Hepatocyte (in vitro differentiated cells): ENCODE data around the gene NEDD4L. TPM values are rescaled to one million over a fixed set of nuclear protein-coding genes. Genes with fewer than 3 reads are reported as not detected.

ENCODE experiments used
- DNase-seq: peaks from one replicate; pipeline ENCODE4 v3.0.0-alpha.2; 2016; ENCODE audit warnings: low spot score
- H2AFZ ChIP-seq: fragments of 200-600 bp; sonication (generic); 2 replicates; pipeline ENCODE4 v1.6.0; 2016; ENCODE audit warnings: antibody characterized with exemption, mild to moderate bottlenecking
- H3K27ac ChIP-seq: fragments of 200-600 bp; sonication (generic); 2 replicates; pipeline ENCODE4 v1.5.1; 2016; ENCODE audit warnings: mild to moderate bottlenecking
- H3K27me3 ChIP-seq: fragments of 200-600 bp; sonication (generic); 2 replicates; pipeline ENCODE4 v1.6.1; 2016
- H3K36me3 ChIP-seq: fragments of 200-600 bp; sonication (generic); replicated peaks from 2 replicates; pipeline ENCODE4 v1.5.1; 2016; ENCODE audit warnings: low read depth; ENCODE audit not compliant: insufficient read depth
- H3K4me1 ChIP-seq: fragments of 200-600 bp; sonication (generic); 2 replicates; pipeline ENCODE4 v1.5.1; 2016; ENCODE audit warnings: mild to moderate bottlenecking, moderate library complexity; ENCODE audit not compliant: insufficient read depth
- H3K4me2 ChIP-seq: fragments of 200-600 bp; sonication (generic); 2 replicates; pipeline ENCODE4 v1.6.0; 2016
- H3K4me3 ChIP-seq: fragments of 200-600 bp; sonication (generic); 2 replicates; pipeline ENCODE4 v1.5.1; 2016; ENCODE audit warnings: mild to moderate bottlenecking
- H3K79me2 ChIP-seq: fragments of 200-600 bp; sonication (generic); 2 replicates; pipeline ENCODE4 v1.6.0; 2017; ENCODE audit warnings: mild to moderate bottlenecking
- H3K9me2 ChIP-seq: fragments of 200-600 bp; sonication (generic); replicated peaks from 2 replicates; pipeline ENCODE4 v1.6.0; 2017; ENCODE audit warnings: mild to moderate bottlenecking; ENCODE audit not compliant: insufficient read depth
- H3K9me3 ChIP-seq: fragments of 200-600 bp; sonication (generic); 2 replicates; pipeline ENCODE4 v1.5.1; 2016; ENCODE audit warnings: low read depth, mild to moderate bottlenecking
- H4K20me1 ChIP-seq: fragments of 200-600 bp; sonication (generic); 2 replicates; pipeline ENCODE4 v1.6.0; 2016; ENCODE audit warnings: mild to moderate bottlenecking; ENCODE audit not compliant: insufficient read depth, poor library complexity, severe bottlenecking
- EZH2 ChIP-seq: fragments of 200-600 bp; sonication (generic); IDR thresholded peaks from 2 replicates; pipeline ENCODE4 v1.6.1; 2016; ENCODE audit warnings: antibody characterized with exemption, mild to moderate bottlenecking, borderline replicate concordance
- EZH2phosphoT487 ChIP-seq: fragments of 200-600 bp; sonication (generic); IDR thresholded peaks from one replicate; pipeline ENCODE4 v1.6.1; 2018; ENCODE audit warnings: antibody characterized with exemption, mild to moderate bottlenecking, low read depth, moderate library complexity; ENCODE audit not compliant: unreplicated experiment, severe bottlenecking
- WGBS: methylation state at CpG from one replicate; pipeline ENCODE4 v1.1.6; 2016; ENCODE audit warnings: low lambda C conversion rate; ENCODE audit errors: missing lambda C conversion rate; 5-methylcytosine and 5-hydroxymethylcytosine counted together
- polyA plus RNA-seq: library from polyadenylated mRNA; unstranded; fragments of >200 nt; fragmentation: Nextera tagmentation; extraction: Ambion mirVana; gene quantifications from 2 replicates; pipeline ENCODE4 v1.2.1, GENCODE V29; 2016
- total RNA-seq: library from RNA; depleted of rRNA; stranded (reverse); fragments of >200 nt; gene quantifications from 2 replicates; pipeline ENCODE4 v1.2.3, GENCODE V29; 2014
- TF ChIP-seq, protein P1 (sequence below): fragments of 200-600 bp; sonication (generic); IDR thresholded peaks from 2 replicates; pipeline ENCODE4 v1.5.1; 2016; ENCODE audit warnings: antibody characterized with exemption, mild to moderate bottlenecking; ENCODE audit not compliant: poor library complexity

NEDD4L gene
- total and polyA plus RNA-seq, 2 experiments from 2014 or later, result 104 to 140 TPM

DNA sequence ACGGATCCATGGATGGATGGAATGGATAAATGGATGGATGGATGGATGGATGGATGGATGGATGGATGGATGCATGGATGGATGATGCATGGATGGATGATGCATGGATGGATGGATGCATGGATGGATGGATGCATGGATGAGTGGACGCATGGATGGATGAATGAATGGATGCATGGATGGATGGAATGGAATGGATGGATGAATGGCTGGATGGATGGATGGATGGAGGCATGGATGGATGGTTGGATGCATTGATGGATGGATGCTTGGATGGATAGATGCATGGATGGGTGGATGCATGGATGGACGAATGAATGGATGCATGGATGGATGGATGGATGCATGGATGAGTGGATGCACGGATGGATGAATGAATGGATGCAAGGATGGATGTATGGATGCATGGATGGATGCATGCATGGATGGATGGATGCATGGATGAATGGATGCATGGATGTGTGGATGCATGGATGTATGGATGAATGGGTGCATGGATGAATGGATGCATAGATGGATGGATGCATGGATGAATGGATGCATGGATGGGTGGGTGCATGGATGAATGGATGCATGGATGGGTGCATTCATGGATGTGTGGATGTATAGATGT, 375.7 kb downstream of the NEDD4L start:
- Histone ChIP-seq H4K20me1 (no peaks in the 10 kb centered on the region), H3K27me3 (no peaks in the 10 kb centered on the region), H2AFZ (no peak overlapping the region), H3K4me3 (no peak overlapping the region), H3K4me2 (no peak overlapping the region), H3K9me3 (no peaks in the 10 kb centered on the region), H3K79me2 (no peaks in the 10 kb centered on the region), H3K27ac (no peak overlapping the region), H3K9me2 (no peaks in the 10 kb centered on the region), H3K4me1 (peaks cover 11% of the 10 kb centered on the region), H3K36me3 (no peaks in the 10 kb centered on the region)
- no peak for TF ChIP-seq EZH2
- no peak for TF ChIP-seq EZH2phosphoT487
- TF ChIP-seq, protein P1, sequence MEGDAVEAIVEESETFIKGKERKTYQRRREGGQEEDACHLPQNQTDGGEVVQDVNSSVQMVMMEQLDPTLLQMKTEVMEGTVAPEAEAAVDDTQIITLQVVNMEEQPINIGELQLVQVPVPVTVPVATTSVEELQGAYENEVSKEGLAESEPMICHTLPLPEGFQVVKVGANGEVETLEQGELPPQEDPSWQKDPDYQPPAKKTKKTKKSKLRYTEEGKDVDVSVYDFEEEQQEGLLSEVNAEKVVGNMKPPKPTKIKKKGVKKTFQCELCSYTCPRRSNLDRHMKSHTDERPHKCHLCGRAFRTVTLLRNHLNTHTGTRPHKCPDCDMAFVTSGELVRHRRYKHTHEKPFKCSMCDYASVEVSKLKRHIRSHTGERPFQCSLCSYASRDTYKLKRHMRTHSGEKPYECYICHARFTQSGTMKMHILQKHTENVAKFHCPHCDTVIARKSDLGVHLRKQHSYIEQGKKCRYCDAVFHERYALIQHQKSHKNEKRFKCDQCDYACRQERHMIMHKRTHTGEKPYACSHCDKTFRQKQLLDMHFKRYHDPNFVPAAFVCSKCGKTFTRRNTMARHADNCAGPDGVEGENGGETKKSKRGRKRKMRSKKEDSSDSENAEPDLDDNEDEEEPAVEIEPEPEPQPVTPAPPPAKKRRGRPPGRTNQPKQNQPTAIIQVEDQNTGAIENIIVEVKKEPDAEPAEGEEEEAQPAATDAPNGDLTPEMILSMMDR, result no peak
- no peak for DNase-seq
- WGBS, result 91% methylated on average over 4 of the region's 4 CpGs

DNA sequence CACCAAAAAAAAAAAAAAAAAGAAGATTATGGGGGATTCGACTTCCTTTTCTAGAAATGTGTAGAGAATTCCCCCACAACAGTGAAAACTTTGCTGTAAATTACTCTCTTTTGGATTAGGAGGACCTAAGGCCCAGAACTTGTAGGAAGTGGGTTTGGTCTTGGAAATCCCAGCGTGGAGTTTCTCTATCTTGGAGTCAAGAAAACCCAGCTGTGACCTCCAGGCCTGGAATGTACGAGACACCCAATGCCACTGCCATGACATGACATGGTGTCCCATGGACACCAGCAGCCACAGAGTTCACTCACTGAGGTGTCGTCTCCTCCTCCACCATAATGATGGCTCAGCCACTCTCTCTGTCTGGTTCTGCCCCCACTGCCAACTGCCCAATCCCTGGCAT, 382.6 kb downstream of the NEDD4L start:
- H3K27me3 ChIP-seq, result no peaks in the 10 kb centered on the region
- no peaks in the 10 kb centered on the region for H3K36me3 ChIP-seq
- H3K4me3 ChIP-seq, result no peak overlapping the region
- no peak overlapping the region for H2AFZ ChIP-seq
- TF ChIP-seq, protein P1, result no peak
- TF ChIP-seq EZH2, result no peak
- no peak for TF ChIP-seq EZH2phosphoT487
- WGBS, result 97% methylated on average over 4 of the region's 4 CpGs
- no peak overlapping the region for H3K27ac ChIP-seq
- H4K20me1 ChIP-seq, result no peaks in the 10 kb centered on the region
- no peaks in the 10 kb centered on the region for H3K9me3 ChIP-seq
- no peaks in the 10 kb centered on the region for H3K4me1 ChIP-seq
- no peak overlapping the region for H3K4me2 ChIP-seq
- no peaks in the 10 kb centered on the region for H3K79me2 ChIP-seq
- H3K9me2 ChIP-seq, result no peaks in the 10 kb centered on the region
- DNase-seq, result no peak

- no peak for DNase-seq
- Histone ChIP-seq H3K27ac (no peak overlapping the region), H4K20me1 (no peaks in the 10 kb centered on the region), H3K36me3 (no peaks in the 10 kb centered on the region), H3K79me2 (no peaks in the 10 kb centered on the region), H2AFZ (no peak overlapping the region), H3K4me3 (no peak overlapping the region), H3K9me3 (no peaks in the 10 kb centered on the region), H3K4me1 (no peaks in the 10 kb centered on the region), H3K4me2 (no peak overlapping the region), H3K27me3 (no peaks in the 10 kb centered on the region), H3K9me2 (no peaks in the 10 kb centered on the region)
- 90% methylated on average over 5 of the region's 5 CpGs for WGBS
- TF ChIP-seq EZH2 (no peak), EZH2phosphoT487 (no peak)
- TF ChIP-seq, protein P1, result no peak
Measured at GRCh38 chr18:58427321-58427720, 383.3 kb downstream of the NEDD4L start.

- TF ChIP-seq EZH2phosphoT487, result no peak
- TF ChIP-seq EZH2, result no peak
Measured at GRCh38 chr18:58429442-58429841, 385.4 kb downstream of the NEDD4L start.

More at GRCh38 chr18:58429442-58429841, 385.4 kb downstream of the NEDD4L start:
- Histone ChIP-seq H3K4me3 (no peak overlapping the region), H3K9me2 (no peaks in the 10 kb centered on the region), H4K20me1 (no peaks in the 10 kb centered on the region), H3K27me3 (no peaks in the 10 kb centered on the region), H3K27ac (no peak overlapping the region), H3K36me3 (no peaks in the 10 kb centered on the region), H3K4me1 (no peaks in the 10 kb centered on the region), H3K79me2 (no peaks in the 10 kb centered on the region), H3K9me3 (no peaks in the 10 kb centered on the region), H3K4me2 (no peak overlapping the region), H2AFZ (no peak overlapping the region)
- peak; percentile 49 for DNase-seq
- WGBS, result 38% methylated on average over 6 of the region's 6 CpGs
